ENCODE data around the gene ADPRH. TPM values are rescaled to one million over a fixed set of nuclear protein-coding genes. Genes with fewer than 3 reads are reported as not detected.

Gene ADPRH
- total and polyA plus RNA-seq, 10 of the 15 experiments (the other 5 are each of a cell fraction or from before 2014, with no cell fraction given): 2.3 to 32.6 (median 19.0) TPM

- no peak for TF ChIP-seq EZH2 (IDR thresholded peaks at IDR 0.05; ENCODE audit: borderline replicate concordance, control insufficient read depth, low read depth, low read length)
- no peak; the same call in 1 of the 2 replicates for TF ChIP-seq CREM (IDR thresholded peaks at IDR 0.05; ENCODE audit: low read depth)
- TF ChIP-seq KLF5 (IDR thresholded peaks at IDR 0.05; ENCODE audit: partially characterized antibody): no peak
- no peak for TF ChIP-seq MEF2A (IDR thresholded peaks at IDR 0.05; ENCODE audit: insufficient read depth, low read depth, low read length)
- no peak for TF ChIP-seq YY1 (IDR thresholded peaks at IDR 0.05; ENCODE audit: low read depth, low read length)
- peak; percentile 24 for TF ChIP-seq SKIL (IDR thresholded peaks at IDR 0.05; ENCODE audit: low read depth, poor library complexity, severe bottlenecking)
- TF ChIP-seq RCOR1 (conservative IDR thresholded peaks at IDR 0.05; ENCODE audit: low read depth, low read length): no peak
- TF ChIP-seq FOXK2 (IDR thresholded peaks at IDR 0.05): no peak
- TF ChIP-seq E2F8 (IDR thresholded peaks at IDR 0.05; ENCODE audit: low read depth, partially characterized antibody): no peak
- no peak for TF ChIP-seq TCF3 (IDR thresholded peaks at IDR 0.05; ENCODE audit: borderline replicate concordance, insufficient read depth, low read depth, low read length)
- TF ChIP-seq NR2C2 (IDR thresholded peaks at IDR 0.05; ENCODE audit: borderline replicate concordance, control insufficient read depth, insufficient read length, low read depth): no peak
- peak; percentile 65; the same call in 1 of the 2 replicates for TF ChIP-seq CHD2 (IDR thresholded peaks at IDR 0.05; ENCODE audit: borderline replicate concordance, low read depth, low read length)
- no peak for TF ChIP-seq SREBF1 (IDR thresholded peaks at IDR 0.05; ENCODE audit: low read length)
- no peak for TF ChIP-seq NFIC (IDR thresholded peaks at IDR 0.05; ENCODE audit: low read depth, low read length)
- peak; percentile 54 for TF ChIP-seq MXI1 (IDR thresholded peaks at IDR 0.05; ENCODE audit: low read depth, low read length)
- no peak for TF ChIP-seq SPI1 (IDR thresholded peaks at IDR 0.05; ENCODE audit: borderline replicate concordance, insufficient read depth, low read depth, low read length)
- TF ChIP-seq ATF7 (IDR thresholded peaks at IDR 0.05; ENCODE audit: low read depth): peak; percentile 63
- TF ChIP-seq STAT3 (IDR thresholded peaks at IDR 0.05; ENCODE audit: low read depth, low read length): no peak
- TF ChIP-seq BACH1 (IDR thresholded peaks at IDR 0.05; ENCODE audit: borderline replicate concordance): peak; percentile 66
- TF ChIP-seq BCLAF1 (IDR thresholded peaks at IDR 0.05): no peak
- no peak for TF ChIP-seq ATF2 (IDR thresholded peaks at IDR 0.05; ENCODE audit: low read length)
- no peak for TF ChIP-seq SUZ12 (IDR thresholded peaks at IDR 0.05; ENCODE audit: unreplicated experiment)
- TF ChIP-seq NRF1 (conservative IDR thresholded peaks at IDR 0.05; ENCODE audit: low read depth, low read length): no peak
These were observed 21.4 kb downstream of the ADPRH start (continued) for GRCh38 chr3:119600732-119601131.
